Natural killer cell (primary cell): Measurements from ENCODE around the gene POC1A. TPM values are rescaled to one million over a fixed set of nuclear protein-coding genes. Genes with fewer than 3 reads are reported as not detected.

ENCODE experiments used
- ATAC-seq, 3 donors: fragments of 150-1000 bp in 2 of 3; fragments of 200-7000 bp in 1 of 3; cut with Tn5 transposase; 1 replicate in 1 of 3; 2 replicates in 2 of 3; pipeline ENCODE4 v1.10.0; 2021; ENCODE audit warnings: mild to moderate bottlenecking in 2 of 3, moderate library complexity in 2 of 3
- DNase-seq, 2 donors: peaks; one replicate each; pipeline versions ENCODE4 v3.0.0 to v3.0.0-alpha.2; 2013 to 2021; ENCODE audit warnings: mixed read lengths in 1 of 2
- H3K27ac ChIP-seq: one replicate; pipeline ENCODE4 v1.5.1; 2013; ENCODE audit warnings: mild to moderate bottlenecking, low read length
- H3K27me3 ChIP-seq: one replicate; pipeline ENCODE4 v1.6.1; 2013; ENCODE audit warnings: low read length; ENCODE audit not compliant: control insufficient read depth, insufficient read depth
- H3K36me3 ChIP-seq: one replicate; pipeline ENCODE4 v1.6.1; 2013; ENCODE audit warnings: low read length; ENCODE audit not compliant: control insufficient read depth, insufficient read depth
- H3K4me1 ChIP-seq: one replicate; pipeline ENCODE4 v1.6.1; 2013; ENCODE audit warnings: low read length; ENCODE audit not compliant: control insufficient read depth, insufficient read depth
- H3K4me3 ChIP-seq: one replicate; pipeline ENCODE4 v1.5.1; 2013; ENCODE audit warnings: low read length
- H3K9me3 ChIP-seq: one replicate; pipeline ENCODE4 v1.6.1; 2013; ENCODE audit warnings: low read length; ENCODE audit not compliant: control insufficient read depth, insufficient read depth
- H3K27ac Mint-ChIP-seq, 2 donors: one replicate each; pipeline ENCODE4 v1.8.0; 2022; ENCODE audit warnings: mild to moderate bottlenecking in 2 of 2, mixed read lengths in 2 of 2, moderate library complexity in 1 of 2
- H3K27me3 Mint-ChIP-seq, 2 donors: one replicate each; pipeline ENCODE4 v1.8.0; 2022; ENCODE audit warnings: low read depth in 2 of 2, mixed read lengths in 2 of 2
- H3K36me3 Mint-ChIP-seq: one replicate; pipeline ENCODE4 v1.8.0; 2022; ENCODE audit warnings: mixed read lengths
- H3K4me1 Mint-ChIP-seq, 2 donors: one replicate each; pipeline ENCODE4 v1.8.0; 2022; ENCODE audit warnings: mixed read lengths in 2 of 2
- H3K4me3 Mint-ChIP-seq: one replicate; pipeline ENCODE4 v1.8.0; 2022; ENCODE audit warnings: mild to moderate bottlenecking, moderate library complexity, mixed read lengths
- H3K9me3 Mint-ChIP-seq, 2 donors: one replicate each; pipeline ENCODE4 v1.8.0; 2022; ENCODE audit warnings: mixed read lengths in 2 of 2
- WGBS: methylation state at CpG from one replicate; pipeline ENCODE4 v1.1.7; 2013; ENCODE audit warnings: missing lambda C conversion rate; ENCODE audit not compliant: insufficient coverage; 5-methylcytosine and 5-hydroxymethylcytosine counted together
- intact Hi-C: fragments of 100-400 bp; cut with micrococcal nuclease; formaldehyde crosslinking; loops from one replicate; pipeline ENCODE4 v1.14.2; 2022
- total RNA-seq, 4 donors: library from RNA; stranded (reverse); fragments of 120-200 nt in 1 of 4; gene quantifications; one replicate each; pipeline versions ENCODE4 v1.2.3 to v1.2.4, GENCODE V29; 2013 to 2022
- TF ChIP-seq, protein P1 (sequence below): fragments of 200-600 bp; IDR thresholded peaks from one replicate; pipeline ENCODE4 v1.8.0; 2022; ENCODE audit warnings: antibody characterized with exemption

The POC1A gene
- total RNA-seq, 3 donors from 2014 or later (not counting 1 experiment from before 2014, with no cell fraction given) = 1.3 to 2.6 (median 2.4) TPM

DNA sequence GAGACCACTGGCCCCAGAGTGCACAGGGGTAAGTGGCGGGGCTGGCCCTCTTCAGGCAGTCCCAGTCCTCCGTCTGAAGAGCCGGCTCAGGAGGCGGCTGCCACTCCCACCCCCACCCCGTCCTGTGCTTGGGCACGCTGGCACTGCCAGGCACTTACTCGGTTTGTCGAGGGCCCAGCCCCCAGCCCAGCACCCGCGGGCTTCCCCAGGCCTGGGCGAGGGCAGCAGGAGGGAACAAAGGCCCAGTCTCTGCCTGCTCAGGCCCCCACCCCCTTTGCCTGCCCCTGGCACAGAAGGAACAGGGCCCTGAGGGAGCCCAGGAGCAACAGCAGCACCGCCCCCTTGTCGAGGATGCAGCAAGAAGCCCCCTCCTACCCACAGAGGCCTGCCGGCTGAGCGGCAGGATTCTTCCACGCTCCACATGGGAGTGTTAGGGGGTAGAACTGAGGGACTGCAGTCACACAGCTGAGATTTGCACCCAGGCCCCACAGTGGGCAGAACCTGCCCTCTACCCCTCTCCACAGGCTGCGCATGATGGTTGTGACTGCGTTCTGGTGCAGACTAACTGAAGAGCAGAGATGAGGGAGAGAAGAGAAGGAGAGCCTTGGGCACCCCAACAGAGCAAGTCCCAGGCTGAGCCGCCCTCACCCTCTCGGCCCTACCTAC, 106.8 kb downstream of the POC1A start:
- DNase-seq (no peak), ATAC-seq (no peak)
- peaks cover 31% of the 10 kb centered on the region for H3K36me3 ChIP-seq
- H3K9me3 ChIP-seq = no peaks in the 10 kb centered on the region
- 93% methylated on average over 14 of the region's 20 CpGs for WGBS
- peaks cover 5 to 33% of the 10 kb centered on the region in 2 donors for H3K4me1 Mint-ChIP-seq
- H3K9me3 Mint-ChIP-seq = no peaks in the 10 kb centered on the region
- intact Hi-C loops = no loop called here
- H3K27ac ChIP-seq = no peak overlapping the region
- no peaks in the 10 kb centered on the region for H3K36me3 Mint-ChIP-seq
- H3K27me3 Mint-ChIP-seq = no peaks in the 10 kb centered on the region
- no peak overlapping the region for H3K4me3 ChIP-seq
- H3K27ac Mint-ChIP-seq = no peak overlapping the region
- no peaks in the 10 kb centered on the region for H3K27me3 ChIP-seq
- no peak overlapping the region for H3K4me3 Mint-ChIP-seq
- H3K4me1 ChIP-seq = peaks cover 39% of the 10 kb centered on the region
- TF ChIP-seq, protein P1, sequence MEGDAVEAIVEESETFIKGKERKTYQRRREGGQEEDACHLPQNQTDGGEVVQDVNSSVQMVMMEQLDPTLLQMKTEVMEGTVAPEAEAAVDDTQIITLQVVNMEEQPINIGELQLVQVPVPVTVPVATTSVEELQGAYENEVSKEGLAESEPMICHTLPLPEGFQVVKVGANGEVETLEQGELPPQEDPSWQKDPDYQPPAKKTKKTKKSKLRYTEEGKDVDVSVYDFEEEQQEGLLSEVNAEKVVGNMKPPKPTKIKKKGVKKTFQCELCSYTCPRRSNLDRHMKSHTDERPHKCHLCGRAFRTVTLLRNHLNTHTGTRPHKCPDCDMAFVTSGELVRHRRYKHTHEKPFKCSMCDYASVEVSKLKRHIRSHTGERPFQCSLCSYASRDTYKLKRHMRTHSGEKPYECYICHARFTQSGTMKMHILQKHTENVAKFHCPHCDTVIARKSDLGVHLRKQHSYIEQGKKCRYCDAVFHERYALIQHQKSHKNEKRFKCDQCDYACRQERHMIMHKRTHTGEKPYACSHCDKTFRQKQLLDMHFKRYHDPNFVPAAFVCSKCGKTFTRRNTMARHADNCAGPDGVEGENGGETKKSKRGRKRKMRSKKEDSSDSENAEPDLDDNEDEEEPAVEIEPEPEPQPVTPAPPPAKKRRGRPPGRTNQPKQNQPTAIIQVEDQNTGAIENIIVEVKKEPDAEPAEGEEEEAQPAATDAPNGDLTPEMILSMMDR = no peak

DNA sequence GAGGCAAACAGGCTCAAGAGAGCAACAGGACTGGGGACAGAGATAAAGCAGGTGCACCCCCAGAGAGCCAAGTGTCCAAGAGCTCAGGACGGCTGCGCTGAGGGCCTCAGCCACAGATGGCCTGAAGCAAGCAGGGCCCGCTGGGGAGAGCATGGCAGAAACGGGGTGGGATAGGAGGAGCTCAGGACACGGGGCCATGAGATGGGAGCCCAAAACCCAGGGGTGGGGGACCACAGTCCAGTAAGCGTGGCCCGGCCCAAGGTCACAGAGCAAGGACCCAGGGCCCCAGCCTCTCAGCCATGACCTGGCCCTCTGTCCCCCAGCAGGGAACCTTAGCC, 107.4 kb downstream of the POC1A start:
- H3K9me3 ChIP-seq = no peaks in the 10 kb centered on the region
- peaks cover 5 to 27% of the 10 kb centered on the region in 2 donors for H3K4me1 Mint-ChIP-seq
- TF ChIP-seq, protein P1 = no peak
- ATAC-seq (no peak), DNase-seq (no peak)
- H3K9me3 Mint-ChIP-seq = no peaks in the 10 kb centered on the region
- no peak overlapping the region for H3K27ac ChIP-seq
- 92% methylated on average over 7 of the region's 7 CpGs for WGBS
- no peak overlapping the region for H3K4me3 Mint-ChIP-seq
- no peaks in the 10 kb centered on the region for H3K36me3 Mint-ChIP-seq
- no peaks in the 10 kb centered on the region for H3K27me3 ChIP-seq
- intact Hi-C loops = no loop called here
- H3K36me3 ChIP-seq = peaks cover 31% of the 10 kb centered on the region
- H3K4me1 ChIP-seq = peaks cover 34% of the 10 kb centered on the region
- H3K27ac Mint-ChIP-seq = no peak overlapping the region
- H3K27me3 Mint-ChIP-seq = no peaks in the 10 kb centered on the region
- no peak overlapping the region for H3K4me3 ChIP-seq

DNA sequence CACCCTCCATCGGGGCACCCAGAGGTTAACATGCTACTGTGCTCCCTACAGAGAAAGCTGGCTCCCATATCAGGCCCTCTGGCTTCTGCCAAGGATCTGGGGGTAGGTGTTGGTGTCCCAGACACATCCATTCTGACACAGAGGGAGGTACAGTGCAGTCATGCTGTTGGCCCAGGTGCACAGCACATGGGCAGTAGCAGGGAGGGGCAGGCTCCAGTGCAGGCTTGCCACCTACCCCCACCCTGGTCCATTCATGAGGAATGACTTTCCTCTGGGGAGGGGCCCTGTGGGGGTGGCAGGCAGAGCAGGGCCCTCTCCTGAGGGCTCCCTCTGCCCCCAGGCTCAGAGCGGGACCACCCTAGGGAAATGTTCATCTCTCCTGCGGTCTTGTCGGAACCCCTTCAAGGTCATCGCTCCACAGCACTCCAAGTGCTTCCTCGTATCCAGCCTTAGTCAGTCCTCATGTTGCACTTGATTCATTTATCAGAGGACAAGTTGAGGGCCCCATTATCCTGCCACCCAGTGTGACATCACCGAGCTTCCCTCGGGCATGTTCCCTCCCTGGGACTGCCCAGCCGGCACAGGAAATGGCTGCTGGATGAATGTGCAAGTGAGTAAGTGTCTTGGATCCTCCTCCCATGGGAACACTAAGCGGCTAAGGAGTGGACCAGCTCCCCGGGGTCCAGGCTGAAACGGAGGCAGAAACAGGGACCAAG, 107.9 kb downstream of the POC1A start:
- ATAC-seq (no peak), DNase-seq (no peak)
- H3K27ac ChIP-seq = no peak overlapping the region
- Mint-ChIP-seq H3K27me3 (no peaks in the 10 kb centered on the region), H3K4me3 (no peak overlapping the region), H3K9me3 (no peaks in the 10 kb centered on the region), H3K4me1 (peaks cover 5 to 22% of the 10 kb centered on the region in 2 donors), H3K27ac (no peak overlapping the region), H3K36me3 (no peaks in the 10 kb centered on the region)
- intact Hi-C loops = no loop called here
- no peaks in the 10 kb centered on the region for H3K27me3 ChIP-seq
- H3K36me3 ChIP-seq = peaks cover 30% of the 10 kb centered on the region
- WGBS = 95% methylated on average over 12 of the region's 12 CpGs
- TF ChIP-seq, protein P1 = no peak
- H3K9me3 ChIP-seq = no peaks in the 10 kb centered on the region
- peaks cover 29% of the 10 kb centered on the region for H3K4me1 ChIP-seq
- no peak overlapping the region for H3K4me3 ChIP-seq
